Glomerular visceral epithelial cell (primary cell): ENCODE measurements around the gene MAPK7.

Source experiments
- DNase-seq: peaks from one replicate; pipeline ENCODE4 v3.0.0-alpha.2; 2016; ENCODE audit errors: extremely low spot score

MAPK7 gene

DNA sequence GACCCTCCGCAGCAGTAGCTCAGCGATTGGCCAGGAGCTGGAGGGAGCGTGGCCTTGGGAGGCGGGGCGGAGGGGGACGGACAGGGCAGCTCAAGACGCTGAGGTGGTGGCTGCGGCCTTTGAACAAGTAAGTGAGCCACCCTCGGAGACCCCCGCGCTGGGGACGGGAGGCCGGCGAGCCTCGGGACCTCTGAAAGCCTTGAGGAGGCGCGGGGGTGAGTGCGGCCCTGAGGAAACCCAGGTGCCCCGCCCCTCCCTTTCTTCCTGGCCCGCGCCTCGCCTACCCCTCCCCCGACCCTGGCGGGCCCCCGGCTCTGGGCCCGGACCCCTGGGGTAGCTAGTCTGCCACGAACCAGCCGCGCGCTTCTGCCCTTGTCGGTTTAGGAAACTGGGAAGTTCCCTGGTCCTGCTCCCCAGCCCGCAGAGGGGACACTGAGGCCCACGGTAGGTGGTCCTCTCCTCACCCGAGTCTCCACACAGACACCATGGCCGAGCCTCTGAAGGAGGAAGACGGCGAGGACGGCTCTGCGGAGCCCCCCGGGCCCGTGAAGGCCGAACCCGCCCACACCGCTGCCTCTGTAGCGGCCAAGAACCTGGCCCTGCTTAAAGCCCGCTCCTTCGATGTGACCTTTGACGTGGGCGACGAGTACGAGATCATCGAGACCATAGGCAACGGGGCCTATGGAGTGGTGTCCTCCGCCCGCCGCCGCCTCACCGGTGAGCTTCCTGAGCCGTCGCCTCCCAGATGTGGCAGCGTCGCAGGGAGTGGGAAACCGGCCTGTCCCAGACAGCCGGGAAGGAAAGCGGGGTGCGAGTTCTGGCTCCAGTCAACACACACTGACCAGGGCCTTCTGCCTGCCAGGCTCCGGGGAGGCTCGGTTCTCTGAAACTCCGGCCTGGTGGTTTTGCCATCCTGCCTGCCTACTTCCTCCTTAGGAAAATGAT lies at the start of gene MAPK7:
TSS of gene MAPK7 (plus strand) at position 83 of the 945 bp plus-strand sequence. CDS start at position 486, 403 bp downstream.
- DNase-seq = no peak

DNA sequence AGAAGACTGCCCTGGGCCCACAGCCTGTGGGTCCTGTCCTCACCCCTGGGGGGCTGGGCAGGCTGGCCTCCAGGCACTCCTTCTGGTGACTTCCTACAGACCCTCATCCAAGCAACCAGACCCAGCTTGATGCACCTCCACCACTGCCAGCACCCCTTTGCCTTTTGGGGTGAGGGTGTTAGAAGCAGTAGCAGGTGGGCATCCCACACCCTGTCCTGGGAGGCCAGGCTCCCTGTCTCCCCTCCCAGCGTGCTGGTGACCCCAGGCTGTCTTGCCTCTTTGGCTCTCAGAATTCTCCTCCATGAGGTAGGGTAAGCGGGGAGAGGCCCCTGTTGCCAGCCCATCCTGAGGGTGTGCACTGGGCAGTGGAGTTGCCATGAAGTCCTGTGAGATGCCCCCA lies 49.2 kb upstream of the MAPK7 start:
- DNase-seq = no peak

DNA sequence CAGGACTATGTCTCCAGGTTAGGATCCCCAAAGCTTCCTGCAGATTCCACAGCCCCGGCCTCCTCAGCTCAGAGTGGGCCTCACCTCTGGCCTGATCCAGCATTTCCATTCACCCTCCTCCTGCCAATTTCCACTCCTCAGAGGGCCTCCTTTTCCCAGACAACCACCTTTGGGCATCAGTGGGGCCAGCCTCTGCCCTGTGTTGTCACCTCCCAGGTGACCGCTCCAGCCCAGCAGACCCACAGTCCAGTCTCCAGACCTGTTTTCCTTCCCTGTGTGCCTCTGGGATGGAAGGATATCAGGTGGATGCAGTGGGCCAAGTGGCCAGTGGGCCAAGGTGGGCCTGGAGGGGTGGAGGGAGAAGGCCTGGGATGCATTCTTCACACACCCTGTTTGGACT lies 48.5 kb upstream of the MAPK7 start:
- DNase-seq = no peak

DNA sequence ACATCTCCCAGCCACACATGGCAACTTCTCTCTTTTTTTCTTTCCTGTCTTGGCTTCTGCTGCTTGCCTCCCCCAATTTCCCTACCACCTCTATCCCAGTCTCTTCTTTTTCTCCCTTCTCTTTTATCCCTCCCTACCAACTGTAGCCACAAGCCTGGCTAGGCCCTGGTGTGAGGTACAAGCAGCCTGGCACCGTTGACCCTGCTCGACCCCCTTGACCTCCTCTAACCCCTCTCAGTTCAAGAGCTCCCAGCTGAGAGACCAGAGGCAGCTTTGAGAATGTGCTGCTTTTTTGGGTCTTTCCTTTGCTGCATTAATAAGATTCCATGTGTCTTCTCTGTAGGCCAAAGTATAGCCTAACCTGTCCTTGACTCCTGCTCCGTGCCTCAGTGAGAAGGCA lies 48.0 kb upstream of the MAPK7 start:
- DNase-seq = no peak

DNA sequence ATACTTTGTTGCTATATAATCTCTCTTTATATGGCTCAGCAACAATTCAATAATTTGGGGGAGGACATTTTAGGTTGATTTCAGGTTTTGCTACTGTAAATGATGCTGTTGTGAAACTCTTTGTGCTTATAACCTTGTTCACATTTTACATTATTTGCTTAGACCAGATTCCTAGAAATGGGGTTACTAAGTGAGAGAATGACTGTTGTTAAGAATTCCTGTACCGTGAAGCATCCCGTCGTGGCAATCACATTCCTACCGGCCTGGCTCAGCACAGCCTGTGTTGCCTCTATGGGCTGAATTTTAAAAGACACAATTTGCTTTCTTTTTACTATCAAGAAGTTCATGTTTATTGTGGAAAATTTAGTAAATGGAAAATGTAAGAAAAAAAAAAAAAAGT lies 47.2 kb upstream of the MAPK7 start:
- DNase-seq = peak; percentile 64

DNA sequence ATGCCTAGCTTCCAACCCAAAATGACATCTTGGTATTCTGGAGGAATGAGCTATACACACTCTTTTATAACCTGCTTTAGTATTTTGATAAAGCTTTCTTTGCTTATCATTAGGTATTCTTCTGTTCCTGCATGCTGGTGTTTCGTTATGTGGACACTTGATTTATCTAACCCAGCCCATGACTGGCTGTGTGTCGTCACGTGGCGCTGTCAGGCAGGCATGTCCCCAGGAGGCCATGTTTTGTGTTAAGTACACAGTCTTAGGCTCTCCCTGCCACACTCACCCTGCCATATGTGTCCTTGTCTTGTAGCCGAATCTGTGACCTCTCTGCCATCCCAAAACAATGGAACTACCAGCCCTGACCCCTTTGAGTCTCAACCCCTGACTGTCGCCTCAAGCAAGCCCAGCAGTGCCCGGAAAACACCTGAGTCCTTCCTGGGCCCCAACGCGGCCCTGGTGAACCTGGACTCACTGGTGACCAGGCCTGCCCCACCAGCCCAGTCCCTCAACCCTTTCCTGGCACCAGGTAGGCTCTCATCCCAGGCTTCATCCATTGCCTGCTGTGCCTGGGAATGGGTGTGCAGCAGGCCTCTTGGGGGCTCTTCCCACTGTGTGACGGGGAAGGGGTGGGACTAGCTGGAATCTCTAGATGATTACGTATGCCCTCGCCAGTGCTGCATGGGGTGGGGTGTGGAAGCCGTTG lies 46.6 kb upstream of the MAPK7 start:
- no peak for DNase-seq

DNA sequence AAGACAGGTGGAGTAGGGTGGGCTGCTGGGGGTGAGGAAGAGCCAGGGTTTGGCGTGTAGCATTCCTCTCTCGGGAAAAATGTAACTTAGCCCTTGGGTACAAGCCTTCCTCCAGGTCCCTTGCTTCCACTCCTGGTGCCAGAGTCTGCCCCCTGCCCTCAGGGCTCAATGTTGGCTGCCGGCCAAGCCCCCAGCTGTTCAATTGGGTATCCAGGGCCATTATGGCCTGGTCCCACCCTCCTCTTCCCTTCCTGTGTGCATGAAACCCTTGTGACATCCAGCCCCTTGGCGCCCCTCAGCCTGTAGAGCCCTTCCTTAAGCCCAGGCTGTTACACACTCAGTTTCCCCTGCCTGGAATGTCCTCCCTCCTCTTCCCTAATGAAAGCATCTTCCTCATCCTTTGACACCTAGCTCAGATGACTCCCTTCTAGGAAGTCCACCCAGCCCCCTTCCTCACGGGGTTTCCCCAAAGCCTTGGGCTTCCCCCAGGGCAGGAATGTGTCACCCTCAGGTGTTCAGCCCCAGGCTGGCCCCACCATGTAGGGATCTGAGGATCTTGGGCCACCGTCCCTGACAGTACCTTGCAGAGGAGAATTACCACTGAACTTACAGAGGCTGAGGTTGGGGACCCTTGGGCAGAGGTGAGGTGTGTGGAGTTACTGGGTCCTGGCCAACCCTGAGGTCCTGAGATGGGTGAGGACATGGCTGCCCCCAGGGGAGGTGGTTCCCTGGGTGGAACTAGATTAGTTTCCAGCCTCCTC lies 45.7 kb upstream of the MAPK7 start:
- no peak for DNase-seq

DNA sequence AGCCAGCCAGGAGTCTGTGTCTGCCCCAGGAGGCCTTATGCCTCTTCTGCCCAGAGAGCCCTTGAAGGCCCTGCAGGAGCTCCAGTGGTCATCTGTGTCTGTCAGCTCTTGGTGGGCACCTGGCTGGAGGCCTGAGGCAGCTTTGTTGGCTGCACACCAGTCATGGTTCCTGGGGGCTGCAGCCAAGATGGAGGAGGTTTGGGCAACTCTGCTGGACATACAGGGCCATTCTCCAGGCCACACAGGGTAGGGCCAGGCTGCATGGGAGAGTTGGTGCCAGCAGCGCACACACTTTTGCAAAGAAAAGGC lies 45.2 kb upstream of the MAPK7 start:
- no peak for DNase-seq

DNA sequence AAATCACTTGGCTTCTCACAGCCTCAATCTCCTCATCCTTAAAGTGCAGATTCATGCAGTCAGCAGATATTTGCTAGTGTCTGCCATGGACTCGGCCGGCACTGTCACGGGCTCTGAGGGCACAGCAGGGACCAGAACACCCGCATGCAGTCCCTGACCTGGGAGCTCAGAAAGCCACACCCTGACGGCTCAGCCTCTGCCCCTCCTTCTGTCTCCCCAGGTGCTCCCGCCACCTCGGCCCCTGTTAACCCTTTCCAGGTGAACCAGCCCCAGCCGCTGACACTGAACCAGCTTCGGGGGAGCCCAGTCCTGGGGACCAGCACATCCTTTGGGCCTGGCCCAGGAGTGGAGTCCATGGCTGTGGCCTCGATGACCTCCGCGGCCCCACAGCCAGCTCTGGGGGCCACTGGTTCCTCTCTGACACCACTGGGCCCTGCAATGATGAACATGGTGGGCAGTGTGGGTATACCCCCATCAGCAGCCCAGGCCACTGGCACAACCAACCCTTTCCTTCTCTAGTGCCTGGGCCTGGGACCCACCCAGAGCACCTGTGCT lies 44.5 kb upstream of the MAPK7 start:
- no peak for DNase-seq

DNA sequence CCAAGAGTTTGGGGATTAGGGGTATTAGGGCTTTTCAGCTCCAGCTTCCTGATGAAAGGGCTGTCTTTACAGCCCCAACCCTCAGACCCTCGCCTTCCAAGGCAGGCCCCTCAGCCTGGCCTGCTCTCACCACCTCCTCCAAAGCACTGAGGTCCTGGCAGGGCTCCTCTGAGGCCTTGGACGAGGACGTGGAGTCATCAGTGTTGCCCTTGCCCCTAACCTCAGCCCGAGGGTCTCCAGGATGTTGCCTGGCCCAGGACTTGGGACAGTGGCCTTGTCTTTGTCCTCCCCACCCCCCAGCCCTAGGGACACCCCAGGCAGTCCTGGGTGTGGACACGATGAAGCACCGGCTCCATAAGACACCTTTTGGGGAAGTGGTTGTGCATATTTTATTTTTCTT lies 44.0 kb upstream of the MAPK7 start:
- no peak for DNase-seq

DNA sequence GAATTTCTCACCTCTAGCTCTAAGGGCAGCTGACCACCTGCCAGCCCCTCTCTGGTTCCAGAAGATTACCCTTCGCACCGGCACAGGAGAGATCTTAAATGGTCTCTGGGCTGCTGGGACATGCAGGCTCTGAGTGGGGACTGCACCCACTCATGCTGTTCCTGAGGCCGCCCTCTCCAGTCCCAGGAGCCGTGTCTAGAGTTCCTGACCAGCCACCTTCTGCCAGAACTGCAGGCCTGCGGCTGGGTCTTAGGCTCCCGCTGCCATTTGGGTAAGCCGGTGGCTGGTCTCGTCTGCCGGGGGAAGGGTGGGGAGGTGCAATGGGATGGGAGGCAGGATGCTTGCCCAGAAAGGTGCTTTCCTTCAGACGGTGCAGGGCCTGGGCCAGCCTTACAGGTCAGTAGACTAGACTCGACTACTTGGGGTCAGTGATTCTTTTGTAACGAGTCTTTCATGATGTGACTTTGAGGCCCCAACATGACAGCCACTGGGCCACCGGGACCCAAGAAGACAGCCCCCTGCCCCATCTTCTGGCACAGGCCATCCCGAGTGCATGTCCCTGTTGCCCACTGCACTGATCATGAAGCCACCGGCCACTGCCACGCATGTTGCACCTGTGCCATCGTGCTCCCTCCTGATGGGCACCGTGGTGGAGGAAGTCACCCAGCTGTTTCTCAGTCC lies 42.2 kb upstream of the MAPK7 start:
- no peak for DNase-seq

DNA sequence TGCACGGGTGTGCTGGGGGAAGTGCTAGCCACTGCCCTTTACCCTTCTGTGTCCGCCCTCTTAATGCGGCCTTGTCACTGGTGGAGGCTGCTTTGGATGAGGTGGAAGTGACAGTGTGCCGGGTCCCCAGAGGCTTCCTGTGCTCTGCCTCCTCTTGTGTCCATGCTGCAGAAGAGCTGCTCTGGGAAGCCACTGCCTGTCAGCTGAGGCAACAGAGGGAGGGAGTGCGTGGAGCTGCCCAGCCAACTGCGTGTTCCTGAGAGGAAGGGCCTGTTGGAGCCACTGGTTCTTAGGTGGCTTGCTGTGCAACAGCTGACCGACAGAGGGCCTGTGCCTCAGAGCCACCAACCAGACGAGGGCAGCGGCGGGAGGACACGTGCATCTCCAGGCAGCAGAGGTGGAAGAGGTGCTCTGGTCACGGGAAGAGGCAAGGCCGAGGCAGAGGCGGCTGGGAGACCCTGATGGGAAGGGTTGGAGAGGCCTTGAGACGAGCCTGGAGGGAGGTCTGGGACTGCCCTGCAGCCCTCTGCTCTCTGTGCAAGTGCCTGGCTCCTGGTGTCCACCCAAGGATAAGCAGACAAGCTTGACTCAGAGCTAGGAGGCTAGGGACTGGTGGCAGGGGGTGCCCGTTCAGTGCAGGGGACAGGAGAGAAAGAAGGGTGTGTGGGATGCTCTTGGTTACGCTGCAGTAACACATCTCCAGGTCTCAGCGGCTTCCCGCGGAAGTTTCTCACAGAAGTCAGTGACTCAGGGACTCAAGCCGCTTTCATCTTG lies 41.2 kb upstream of the MAPK7 start:
- DNase-seq = no peak

DNA sequence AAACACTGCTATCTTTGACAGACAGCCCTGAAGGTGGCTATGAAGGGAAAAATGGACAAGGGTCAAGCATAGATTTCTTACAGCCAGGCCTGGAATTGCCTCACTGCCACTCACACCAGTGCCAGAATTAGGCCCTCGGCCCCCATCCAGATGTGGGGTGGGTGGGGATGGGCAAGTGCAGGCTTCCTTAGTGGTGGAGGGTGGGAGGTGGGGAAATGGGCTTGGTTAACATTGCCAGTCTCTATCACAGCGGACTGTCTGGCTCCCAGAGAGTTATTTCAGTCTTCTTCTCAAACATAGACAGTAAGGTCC lies 40.6 kb upstream of the MAPK7 start:
- no peak for DNase-seq

DNA sequence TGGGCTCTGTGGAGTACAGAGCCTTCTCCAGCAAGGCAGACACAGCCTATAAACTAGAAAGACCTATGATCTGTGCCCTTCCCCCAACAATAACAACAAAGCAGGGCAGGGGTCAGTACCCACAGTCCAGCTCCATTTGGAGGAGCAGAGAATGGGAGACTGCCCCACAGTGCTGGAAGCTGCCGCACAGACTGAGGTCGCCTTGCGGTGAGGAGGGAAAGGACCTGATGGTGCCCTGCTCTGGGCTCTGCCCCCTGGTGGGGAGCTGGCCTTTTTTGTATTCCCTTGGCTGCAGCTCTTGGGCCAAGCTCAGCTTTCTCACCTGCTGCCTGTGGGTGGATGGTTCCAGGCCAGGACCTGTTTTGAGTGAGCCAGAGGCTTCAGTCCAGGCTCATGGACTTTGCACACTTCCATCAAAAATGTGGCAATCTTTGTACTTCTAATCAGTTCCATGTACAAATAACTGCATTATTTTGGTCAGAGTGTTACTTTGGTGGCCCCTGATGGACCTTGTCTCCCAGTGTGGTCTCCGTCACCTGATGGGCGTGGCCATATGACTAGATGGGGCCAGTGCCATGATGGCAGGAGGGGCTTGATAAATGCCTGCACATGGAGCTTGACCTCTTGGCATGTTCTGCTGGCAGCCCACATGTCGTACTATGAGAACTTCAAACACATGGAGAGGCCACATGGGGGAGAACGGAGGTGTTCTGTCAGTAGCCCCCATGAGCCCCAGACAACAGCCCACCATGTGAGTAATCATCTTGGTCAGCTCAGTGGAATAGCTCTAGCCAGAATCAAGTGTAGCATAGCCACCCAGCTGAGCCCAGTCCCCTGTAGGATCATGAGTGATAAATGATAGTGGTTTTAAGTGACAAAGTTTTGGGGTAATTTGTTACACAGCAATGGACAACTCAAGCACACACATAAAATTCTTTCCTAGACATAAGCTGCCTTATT lies 40.0 kb upstream of the MAPK7 start:
- DNase-seq = peak; percentile 62

DNA sequence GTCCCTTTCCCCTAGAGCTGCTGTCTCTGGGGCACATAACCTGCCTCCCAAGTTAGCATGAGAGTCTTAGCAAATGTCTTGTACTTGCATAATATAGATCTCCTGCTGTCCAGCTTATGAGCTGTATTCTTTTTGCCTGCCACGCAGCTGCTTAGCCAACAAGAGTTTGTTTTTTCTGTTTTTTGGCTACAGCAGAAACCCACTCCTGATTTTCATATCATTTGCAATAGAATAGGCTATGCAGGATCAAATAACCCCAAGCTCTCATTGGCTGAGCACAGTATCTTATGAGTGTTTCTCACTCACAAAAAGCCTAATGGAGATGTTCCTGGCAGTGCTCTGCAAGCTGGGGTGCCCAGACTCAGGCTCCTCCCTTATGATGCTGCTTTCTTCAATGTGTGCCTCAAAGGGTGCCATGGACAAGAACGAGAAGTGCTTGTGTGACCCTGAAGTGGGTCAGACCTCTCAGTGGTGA lies 38.9 kb upstream of the MAPK7 start:
- DNase-seq = no peak

DNA sequence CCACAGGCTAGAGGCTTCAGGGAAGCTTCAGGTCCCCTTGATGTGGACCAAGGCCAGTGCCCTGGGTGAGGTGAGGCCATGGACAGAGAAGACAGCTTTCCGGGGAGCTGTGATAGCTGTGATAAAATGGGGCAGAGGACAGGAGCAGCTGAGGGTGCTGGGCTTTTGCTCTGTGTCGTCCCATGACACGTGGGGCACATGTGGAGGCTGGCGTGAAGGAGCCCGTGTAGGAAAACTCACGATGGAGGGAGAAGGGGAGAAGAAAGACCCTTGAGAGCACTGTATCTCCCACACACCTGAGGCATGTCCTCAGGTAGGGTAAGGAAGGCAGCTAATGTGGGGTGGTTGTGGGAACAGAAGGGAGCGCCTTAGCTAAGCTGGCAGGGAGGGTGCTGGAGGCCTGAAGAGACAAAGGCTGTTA lies 37.1 kb upstream of the MAPK7 start:
- no peak for DNase-seq

DNA sequence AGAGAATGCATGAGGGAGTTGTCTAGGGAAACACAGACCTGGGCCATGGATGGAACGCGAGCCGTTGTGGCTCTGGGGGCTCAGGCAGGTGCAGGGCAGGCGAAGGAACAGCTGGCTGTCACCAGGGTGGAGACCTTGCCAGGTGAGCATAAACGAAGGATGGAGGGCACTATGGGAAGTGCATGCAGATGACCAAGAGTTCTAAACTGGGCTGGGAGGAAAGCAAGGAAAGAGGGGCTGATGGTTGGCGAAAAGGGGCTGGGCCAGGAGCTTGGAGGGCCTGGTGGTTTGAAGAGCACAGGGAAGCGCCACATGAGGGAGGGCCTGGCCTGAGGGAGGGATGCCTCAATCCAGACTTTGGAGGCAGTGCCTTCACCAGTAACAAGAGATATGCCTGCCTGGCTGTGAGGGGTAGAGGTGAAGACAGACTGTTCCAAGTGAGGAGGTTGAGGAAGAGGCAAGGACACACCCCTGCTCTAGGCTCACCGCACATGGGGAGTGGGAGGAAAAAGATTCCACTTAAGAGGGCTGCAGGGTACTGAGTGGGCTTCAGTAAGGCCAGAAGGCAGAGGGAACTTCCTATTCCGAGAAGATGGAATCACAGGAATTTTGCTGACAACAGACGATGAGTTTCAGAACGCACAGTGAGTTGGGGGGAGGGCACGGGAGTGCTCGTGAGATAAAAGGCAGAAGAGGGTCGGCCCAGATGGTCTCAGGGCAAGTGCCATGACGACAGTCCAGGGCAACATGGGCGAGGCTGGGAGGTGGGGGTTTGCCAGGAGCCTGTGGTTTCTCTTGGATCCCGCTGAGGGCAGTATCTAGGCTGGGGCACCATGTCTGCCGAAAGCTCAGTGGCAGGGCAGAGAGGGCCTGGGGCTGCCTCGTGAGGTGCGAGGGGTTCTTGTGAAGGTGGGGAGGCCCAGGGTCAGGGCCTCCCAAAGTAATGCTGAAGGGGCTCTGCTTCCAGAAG lies 36.4 kb upstream of the MAPK7 start:
- no peak for DNase-seq

DNA sequence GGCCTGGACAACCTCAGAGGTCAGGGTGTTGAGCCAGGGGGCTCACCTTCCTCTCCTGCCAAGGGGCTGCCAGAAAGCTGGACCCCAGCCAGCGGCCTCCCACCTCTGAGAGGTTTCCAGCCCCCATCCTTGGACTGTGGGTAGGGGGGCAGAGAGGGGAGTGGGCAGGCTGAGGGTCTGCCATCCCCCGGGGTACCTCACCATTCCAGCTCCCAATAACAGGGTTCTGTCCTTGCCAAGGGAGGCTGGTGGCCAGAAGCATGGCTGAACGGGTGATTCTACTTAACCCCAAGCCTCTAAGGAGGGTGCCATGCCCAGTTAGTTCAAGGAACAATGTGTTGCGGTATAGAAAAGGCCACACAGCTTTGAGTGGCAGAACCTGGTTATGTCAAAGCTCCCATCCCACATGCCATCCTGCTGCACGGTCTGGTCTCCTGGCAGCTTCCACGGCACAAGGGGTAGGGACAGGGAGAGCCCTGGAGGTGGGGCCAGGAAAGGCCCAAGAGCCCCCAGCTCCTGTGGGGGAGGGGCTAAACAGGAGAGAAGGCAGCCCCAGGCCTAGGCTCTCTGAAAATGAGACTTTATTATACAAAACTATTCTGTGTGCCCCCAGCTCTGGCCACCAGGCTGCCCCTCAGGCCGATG lies 35.6 kb upstream of the MAPK7 start:
- no peak for DNase-seq
